Memory B cell (primary cell): ENCODE data around the gene SLC18A3.

ENCODE experiments used
- ATAC-seq: fragments of 150-1000 bp; cut with Tn5 transposase; 2 replicates; pipeline ENCODE4 v1.10.0; 2021; ENCODE audit warnings: low read depth, mild to moderate bottlenecking, moderate library complexity
- DNase-seq, 2 donors: peaks; one replicate each; pipeline ENCODE4 v3.0.0; 2022; ENCODE audit warnings: low spot score in 2 of 2
- H3K27ac Mint-ChIP-seq: one replicate; pipeline ENCODE4 v1.8.0; 2022; ENCODE audit warnings: mild to moderate bottlenecking, moderate library complexity, mixed read lengths
- H3K27me3 Mint-ChIP-seq: one replicate; pipeline ENCODE4 v1.8.0; 2022; ENCODE audit warnings: mixed read lengths
- H3K36me3 Mint-ChIP-seq: one replicate; pipeline ENCODE4 v1.8.0; 2022; ENCODE audit warnings: mild to moderate bottlenecking, mixed read lengths
- H3K4me1 Mint-ChIP-seq: one replicate; pipeline ENCODE4 v1.8.0; 2022; ENCODE audit warnings: mixed read lengths
- H3K4me3 Mint-ChIP-seq: one replicate; pipeline ENCODE4 v1.8.0; 2022; ENCODE audit warnings: mild to moderate bottlenecking, moderate library complexity, mixed read lengths
- H3K9me3 Mint-ChIP-seq: one replicate; pipeline ENCODE4 v1.8.0; 2022; ENCODE audit warnings: mixed read lengths

Gene SLC18A3

DNA sequence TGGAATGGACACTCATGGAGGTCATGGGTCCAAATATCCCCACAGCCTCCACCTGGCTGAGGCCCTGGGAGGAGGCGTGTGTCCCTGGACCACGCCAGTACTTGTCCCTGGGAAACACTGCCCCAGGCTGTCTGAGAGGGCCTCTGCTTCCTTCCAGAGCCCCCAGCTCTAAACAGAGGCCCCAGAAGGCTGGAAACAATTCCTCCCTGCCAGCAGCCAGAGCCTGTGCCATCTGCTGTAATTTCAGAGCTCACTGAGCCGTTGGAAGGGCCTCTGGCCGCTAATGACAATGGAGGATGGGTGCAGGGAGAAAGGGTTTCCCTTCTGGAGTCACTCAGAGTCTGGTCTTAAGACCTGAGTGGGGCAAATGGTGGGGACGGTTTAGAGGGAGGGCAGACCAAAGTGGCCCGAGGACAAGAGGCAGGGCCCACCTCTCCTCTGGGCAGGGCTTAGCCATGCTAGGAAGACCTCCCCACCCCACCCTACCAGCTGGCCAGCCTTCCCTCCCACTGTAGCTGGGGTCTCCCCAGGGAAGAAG lies 10.8 kb downstream of the SLC18A3 start:
- Mint-ChIP-seq H3K36me3 (no peaks in the 10 kb centered on the region), H3K27ac (no peak overlapping the region), H3K4me1 (no peaks in the 10 kb centered on the region), H3K9me3 (no peaks in the 10 kb centered on the region), H3K27me3 (peaks cover 36% of the 10 kb centered on the region), H3K4me3 (no peak overlapping the region)
- DNase-seq (no peak), ATAC-seq (no peak)

DNA sequence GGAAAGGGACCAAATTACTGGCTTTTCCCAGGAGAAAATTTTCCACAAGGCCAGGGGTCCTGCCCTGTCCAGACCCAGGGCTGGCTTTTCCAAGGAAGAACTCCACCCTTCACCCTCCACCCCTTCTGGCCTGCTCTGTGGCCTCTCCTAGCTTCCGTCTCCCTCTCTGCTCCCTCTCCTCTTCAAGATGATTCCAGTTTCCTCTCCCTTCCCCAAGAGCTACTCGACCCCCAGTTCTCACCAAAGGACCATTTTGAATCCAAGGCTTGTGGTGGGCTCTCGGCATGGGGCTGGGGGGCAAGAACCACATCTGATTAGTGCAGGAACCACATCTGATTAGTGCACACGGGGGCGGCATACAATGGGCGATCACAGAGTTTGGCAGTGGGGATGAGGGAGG lies 11.5 kb downstream of the SLC18A3 start:
- Mint-ChIP-seq H3K4me1 (no peaks in the 10 kb centered on the region), H3K4me3 (no peak overlapping the region), H3K27ac (no peak overlapping the region), H3K36me3 (no peaks in the 10 kb centered on the region), H3K9me3 (no peaks in the 10 kb centered on the region), H3K27me3 (peaks cover 36% of the 10 kb centered on the region)
- ATAC-seq = no peak
- DNase-seq = no peak

DNA sequence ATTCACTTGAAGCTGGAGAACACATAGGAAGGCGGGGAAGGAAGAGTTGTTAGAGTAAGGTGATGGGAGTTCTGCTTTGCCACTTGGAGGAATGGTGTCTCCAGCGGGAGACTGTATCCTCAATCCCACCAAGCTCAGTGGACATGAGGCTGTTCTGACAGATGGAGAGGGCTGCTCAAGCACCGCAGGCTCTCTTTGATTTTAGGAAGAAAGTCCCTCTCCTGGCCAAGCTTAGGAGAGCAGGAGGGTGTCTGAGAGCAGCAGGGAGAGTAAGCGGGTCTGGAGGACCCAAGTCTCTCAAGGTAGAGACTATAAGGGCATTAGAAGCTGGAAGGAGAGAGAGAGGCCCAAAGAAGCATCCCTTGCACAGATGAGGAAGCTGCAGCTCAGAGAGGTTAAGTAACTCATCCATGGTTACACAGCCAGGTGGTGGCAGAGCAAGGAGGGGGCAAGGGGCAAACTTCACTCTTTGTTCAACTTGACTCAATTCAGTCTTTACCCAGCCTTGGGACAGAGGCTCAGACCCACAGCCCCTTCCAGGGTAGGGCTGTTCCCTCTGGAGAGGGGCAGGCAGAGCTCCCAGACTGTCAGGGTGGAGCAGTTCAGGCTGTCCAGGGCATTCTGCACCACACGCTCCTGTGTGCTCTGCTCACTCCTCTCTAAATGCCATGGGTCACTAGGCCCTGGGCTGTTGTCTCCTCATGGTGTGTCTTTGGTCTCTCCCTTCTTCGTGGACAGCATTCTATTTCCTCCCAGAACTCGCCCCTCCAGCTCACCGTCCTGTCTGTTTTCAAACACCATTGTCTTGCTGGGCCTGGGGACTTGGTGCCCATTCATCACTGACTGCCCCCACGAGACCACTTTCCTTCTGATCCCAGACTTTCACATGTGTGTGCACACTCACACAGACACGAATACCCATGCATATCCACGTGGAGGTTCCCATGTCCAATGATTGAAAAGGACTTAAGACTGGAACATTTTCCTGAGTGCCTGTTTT lies 12.6 kb downstream of the SLC18A3 start:
- DNase-seq = no peak
- no peak for ATAC-seq
- Mint-ChIP-seq H3K4me3 (no peak overlapping the region), H3K9me3 (no peaks in the 10 kb centered on the region), H3K4me1 (no peaks in the 10 kb centered on the region), H3K27ac (no peak overlapping the region), H3K36me3 (no peaks in the 10 kb centered on the region), H3K27me3 (peaks cover 29% of the 10 kb centered on the region)

DNA sequence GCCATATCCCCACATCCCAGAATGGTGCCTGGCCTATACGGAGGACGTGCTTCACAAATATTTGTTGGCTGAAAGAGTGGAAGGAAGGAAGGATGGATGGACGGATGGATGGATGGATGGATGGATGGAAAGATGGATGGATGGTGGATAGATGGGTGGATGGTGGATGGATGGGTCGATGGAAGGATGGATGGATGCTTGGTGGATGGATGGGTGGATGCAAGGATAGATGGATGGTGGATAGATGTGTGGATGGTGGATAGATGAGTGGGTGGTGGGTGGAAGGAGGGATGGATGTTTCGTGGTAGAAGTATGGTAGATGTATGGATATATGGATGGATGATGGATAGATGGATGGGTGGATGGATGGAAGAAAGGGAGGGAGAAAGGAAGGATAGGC lies 14.5 kb downstream of the SLC18A3 start:
- ATAC-seq (no peak), DNase-seq (no peak)
- H3K36me3 Mint-ChIP-seq = no peaks in the 10 kb centered on the region
- no peak overlapping the region for H3K4me3 Mint-ChIP-seq
- H3K27me3 Mint-ChIP-seq = peaks cover 22% of the 10 kb centered on the region
- H3K27ac Mint-ChIP-seq = no peak overlapping the region
- H3K4me1 Mint-ChIP-seq = no peaks in the 10 kb centered on the region
- no peaks in the 10 kb centered on the region for H3K9me3 Mint-ChIP-seq

DNA sequence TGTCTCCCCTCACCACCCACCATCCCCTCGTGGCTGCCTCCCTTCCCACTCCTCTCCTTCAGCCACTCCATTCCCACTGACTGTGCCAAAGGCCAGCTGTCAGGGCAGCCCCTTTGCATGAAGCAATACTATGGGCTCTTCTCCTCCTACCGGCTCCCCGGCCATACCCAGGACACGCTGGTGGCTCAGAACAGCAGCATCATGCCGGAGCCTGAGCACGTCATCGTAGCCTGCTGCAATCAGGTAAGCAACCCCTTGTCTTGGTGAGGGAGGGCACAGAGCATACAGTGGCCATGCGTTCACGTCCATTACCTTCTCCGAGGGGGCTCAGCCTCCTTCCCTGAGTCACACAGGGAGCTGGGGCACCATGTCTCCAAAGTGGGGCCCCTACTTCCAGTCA lies 15.3 kb downstream of the SLC18A3 start:
- no peak for ATAC-seq
- H3K27ac Mint-ChIP-seq = no peak overlapping the region
- H3K9me3 Mint-ChIP-seq = no peaks in the 10 kb centered on the region
- DNase-seq = no peak
- no peaks in the 10 kb centered on the region for H3K4me1 Mint-ChIP-seq
- H3K36me3 Mint-ChIP-seq = no peaks in the 10 kb centered on the region
- peaks cover 16% of the 10 kb centered on the region for H3K27me3 Mint-ChIP-seq
- H3K4me3 Mint-ChIP-seq = no peak overlapping the region

DNA sequence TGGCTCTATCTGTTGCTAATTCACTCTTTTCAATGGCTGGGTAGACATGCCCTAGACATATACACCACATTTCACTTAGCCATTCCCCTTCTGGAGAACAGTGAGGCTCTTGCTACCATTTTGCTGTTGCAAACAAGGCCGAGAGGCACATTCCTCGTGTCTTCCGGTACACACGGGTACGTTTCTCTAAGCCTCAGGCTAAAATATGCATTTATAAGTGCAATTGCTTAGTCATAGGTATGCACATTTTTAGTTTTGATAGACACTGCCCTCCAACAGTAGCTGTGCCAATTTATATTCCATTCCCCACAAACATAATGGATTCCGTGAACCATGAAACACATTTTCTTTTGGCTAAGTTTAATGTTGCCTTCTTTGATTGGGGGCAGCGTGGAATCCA lies 16.9 kb downstream of the SLC18A3 start:
- no peak for ATAC-seq
- no peaks in the 10 kb centered on the region for H3K9me3 Mint-ChIP-seq
- no peak overlapping the region for H3K27ac Mint-ChIP-seq
- no peak overlapping the region for H3K4me3 Mint-ChIP-seq
- H3K27me3 Mint-ChIP-seq = peaks cover 14% of the 10 kb centered on the region
- H3K4me1 Mint-ChIP-seq = no peaks in the 10 kb centered on the region
- no peak for DNase-seq
- no peaks in the 10 kb centered on the region for H3K36me3 Mint-ChIP-seq

DNA sequence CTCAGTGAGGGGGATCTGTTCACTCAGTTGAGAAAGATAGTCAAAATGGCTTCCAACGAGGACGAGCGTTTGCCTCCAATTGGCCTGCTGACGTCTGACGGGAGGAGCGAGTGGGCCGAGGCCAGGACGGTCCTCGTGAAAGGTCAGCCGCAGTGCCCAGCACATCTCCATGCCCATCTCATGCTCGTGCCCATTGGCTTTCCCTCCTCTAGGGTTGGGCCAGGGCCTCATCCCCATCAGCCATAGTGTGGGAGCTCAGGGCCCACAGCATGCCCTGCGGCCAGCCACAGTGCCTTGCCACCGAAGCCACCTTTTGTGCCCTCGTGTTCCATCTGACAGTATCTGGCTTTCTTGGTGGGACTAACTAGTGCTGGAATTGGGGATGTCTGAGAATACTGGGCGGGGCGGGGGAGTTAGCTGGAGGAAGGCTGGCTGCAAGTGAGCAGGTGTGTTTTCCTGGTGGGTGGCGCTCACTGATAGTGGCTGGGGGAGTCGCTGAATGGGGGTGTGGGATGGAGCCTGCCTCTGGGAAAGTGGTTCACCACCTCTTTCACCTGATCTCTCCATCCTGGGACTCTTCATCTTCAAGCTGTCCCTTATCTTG lies 17.6 kb downstream of the SLC18A3 start:
- no peaks in the 10 kb centered on the region for H3K4me1 Mint-ChIP-seq
- H3K36me3 Mint-ChIP-seq = no peaks in the 10 kb centered on the region
- peaks cover 14% of the 10 kb centered on the region for H3K27me3 Mint-ChIP-seq
- ATAC-seq (no peak), DNase-seq (no peak)
- H3K27ac Mint-ChIP-seq = no peak overlapping the region
- H3K4me3 Mint-ChIP-seq = no peak overlapping the region
- H3K9me3 Mint-ChIP-seq = no peaks in the 10 kb centered on the region

DNA sequence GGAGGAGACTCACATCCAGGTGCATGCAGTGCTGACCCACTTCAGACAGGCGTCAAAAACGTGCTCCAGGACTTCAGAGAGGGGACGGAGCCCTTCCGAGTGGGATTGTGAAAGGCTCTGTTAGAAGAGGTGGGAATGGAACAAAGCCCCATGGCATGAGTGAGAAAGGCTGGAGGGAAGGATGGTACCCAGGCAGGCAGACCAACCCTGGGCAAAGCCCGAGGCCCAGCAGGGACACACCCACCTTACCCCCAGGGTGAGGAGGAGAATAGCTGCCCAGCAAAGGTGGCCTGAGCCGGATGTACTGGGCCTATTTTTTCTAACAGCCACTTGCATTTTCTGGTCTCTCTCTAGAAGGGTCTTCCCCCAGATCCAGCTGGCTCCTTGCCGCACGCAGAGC lies 18.5 kb downstream of the SLC18A3 start:
- H3K9me3 Mint-ChIP-seq = no peaks in the 10 kb centered on the region
- no peaks in the 10 kb centered on the region for H3K4me1 Mint-ChIP-seq
- H3K27me3 Mint-ChIP-seq = peaks cover 11% of the 10 kb centered on the region
- no peaks in the 10 kb centered on the region for H3K36me3 Mint-ChIP-seq
- H3K27ac Mint-ChIP-seq = no peak overlapping the region
- DNase-seq = no peak
- no peak overlapping the region for H3K4me3 Mint-ChIP-seq
- ATAC-seq = no peak

DNA sequence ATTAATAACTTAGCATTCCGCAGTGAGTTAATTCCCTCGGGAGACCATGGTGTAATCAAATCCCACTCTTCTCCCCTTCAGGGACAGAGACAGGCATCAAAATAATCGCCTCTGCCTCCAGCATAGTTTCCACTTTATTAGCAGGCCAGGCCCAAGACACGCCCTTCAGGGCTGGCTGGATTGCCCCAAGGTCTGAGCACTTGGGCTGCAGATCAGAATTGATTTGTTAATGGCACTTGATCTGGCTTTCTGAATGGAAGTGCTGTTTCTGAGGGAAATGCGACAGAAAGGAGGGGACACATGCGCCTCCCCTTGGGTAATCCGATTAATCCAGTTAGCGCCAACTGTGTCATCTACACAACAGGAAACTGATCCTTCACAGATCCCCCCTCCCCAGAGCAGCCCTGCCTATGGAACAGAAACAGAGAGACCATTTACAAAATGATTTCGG lies 19.3 kb downstream of the SLC18A3 start:
- Mint-ChIP-seq H3K4me3 (no peak overlapping the region), H3K27me3 (peaks cover 7% of the 10 kb centered on the region), H3K36me3 (no peaks in the 10 kb centered on the region), H3K27ac (no peak overlapping the region), H3K4me1 (no peaks in the 10 kb centered on the region), H3K9me3 (no peaks in the 10 kb centered on the region)
- no peak for DNase-seq
- no peak for ATAC-seq

DNA sequence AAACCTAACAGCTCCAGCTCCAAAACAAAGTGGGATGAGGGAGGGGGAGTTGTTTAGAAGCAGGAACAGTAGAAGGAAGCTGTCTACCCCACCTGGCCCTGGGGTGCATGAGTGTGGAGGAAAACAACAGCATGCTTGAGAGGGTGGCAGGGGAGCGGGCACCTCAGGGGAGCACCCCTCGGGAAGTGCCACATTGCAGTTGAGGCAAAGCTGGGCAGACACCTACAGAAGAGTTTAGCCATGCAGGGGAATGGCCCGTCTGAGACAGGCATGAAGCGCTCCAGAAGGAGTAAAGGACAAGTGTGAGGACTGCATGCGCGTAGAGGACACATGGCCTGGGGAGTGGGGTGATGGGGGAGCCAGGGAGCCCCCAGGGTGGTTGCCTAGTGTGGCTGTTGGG lies 21.9 kb downstream of the SLC18A3 start:
- Mint-ChIP-seq H3K27ac (no peak overlapping the region), H3K27me3 (no peaks in the 10 kb centered on the region), H3K4me1 (no peaks in the 10 kb centered on the region), H3K4me3 (no peak overlapping the region), H3K36me3 (no peaks in the 10 kb centered on the region), H3K9me3 (no peaks in the 10 kb centered on the region)
- DNase-seq = no peak
- ATAC-seq = no peak

DNA sequence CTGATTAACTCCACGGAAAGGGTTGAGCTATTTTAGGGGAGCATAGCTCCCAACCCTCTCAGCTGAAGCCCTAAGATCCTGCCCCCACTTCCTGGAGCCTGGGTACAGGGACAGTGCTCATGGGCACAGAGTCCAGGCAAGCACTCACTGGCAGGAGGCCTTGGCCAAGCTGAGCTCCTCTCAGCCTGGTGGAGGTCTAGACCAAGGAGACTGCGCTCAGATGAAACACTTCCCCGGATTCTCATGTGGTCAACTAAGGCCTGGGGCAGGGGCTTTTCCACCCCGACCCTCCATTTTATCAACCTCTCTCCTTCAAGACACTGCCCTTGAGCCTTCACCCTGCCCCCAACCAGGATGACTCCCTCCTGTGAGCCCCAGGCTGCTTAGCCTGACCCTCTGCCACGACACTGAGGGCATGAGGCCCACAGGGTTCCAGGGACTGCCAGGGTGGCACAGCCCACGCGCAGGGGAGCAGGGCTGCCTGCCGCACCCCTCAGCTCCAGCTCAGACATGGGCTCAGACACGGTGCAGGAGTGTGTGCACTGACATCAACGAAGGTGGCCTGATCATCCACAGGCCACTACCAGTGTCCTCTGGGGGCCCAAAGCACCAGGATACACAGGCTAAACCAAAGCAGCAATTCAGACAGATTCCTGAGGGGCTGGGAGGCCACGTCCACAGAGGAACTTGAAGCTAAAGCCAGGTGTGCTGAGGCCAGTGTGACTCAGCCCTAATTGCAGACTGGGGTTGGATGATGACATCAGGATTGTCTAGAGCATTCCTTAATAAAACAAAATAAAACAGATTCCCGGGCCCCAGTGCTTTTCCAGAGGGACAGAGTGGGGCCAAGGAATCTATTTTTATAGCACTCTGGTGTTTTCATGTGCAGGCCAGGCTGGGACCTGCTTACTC lies 22.6 kb downstream of the SLC18A3 start:
- no peak overlapping the region for H3K27ac Mint-ChIP-seq
- no peak for DNase-seq

DNA sequence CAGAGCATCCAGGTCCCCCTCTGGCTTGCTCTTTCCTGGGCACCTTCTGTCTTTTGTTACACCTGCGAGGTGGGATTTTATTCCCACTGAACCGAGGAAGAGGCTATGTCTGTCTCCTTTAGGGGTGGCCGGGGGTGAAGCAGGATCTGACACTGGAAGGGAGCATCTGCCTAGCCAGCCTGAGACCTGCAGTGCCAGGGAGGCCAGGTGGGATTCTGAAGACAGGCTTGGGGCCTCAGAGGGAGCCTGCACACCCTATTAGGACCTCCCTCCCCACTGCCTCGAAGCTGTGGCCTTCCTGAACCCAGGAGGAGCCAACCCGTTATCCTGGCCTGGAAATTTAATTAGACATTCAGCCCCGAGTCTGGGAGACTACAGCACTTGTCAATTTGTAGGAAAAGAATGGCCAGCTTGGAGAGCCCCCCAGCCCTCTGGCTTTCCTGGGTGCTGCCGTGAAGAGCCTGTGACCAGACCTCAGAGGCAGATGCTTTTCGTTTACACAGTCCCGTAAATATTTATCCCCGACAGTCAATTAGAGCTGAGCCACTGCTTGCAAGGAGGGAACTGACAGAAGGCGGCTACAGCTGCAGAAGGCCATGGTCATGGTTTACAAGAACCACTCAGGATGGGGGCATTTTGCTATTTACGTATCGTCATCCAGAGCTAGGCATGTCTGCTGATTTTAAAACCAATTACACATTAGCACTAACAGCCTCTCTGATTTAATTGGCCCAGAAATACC lies 23.4 kb downstream of the SLC18A3 start:
- H3K4me1 Mint-ChIP-seq = no peaks in the 10 kb centered on the region
- H3K9me3 Mint-ChIP-seq = no peaks in the 10 kb centered on the region
- no peaks in the 10 kb centered on the region for H3K27me3 Mint-ChIP-seq
- H3K36me3 Mint-ChIP-seq = no peaks in the 10 kb centered on the region
- no peak overlapping the region for H3K27ac Mint-ChIP-seq
- no peak overlapping the region for H3K4me3 Mint-ChIP-seq
- DNase-seq (no peak), ATAC-seq (no peak)

More for the DNA sequence above, 22.6 kb downstream of the SLC18A3 start:
- Mint-ChIP-seq H3K4me1 (no peaks in the 10 kb centered on the region), H3K36me3 (no peaks in the 10 kb centered on the region), H3K27me3 (no peaks in the 10 kb centered on the region), H3K4me3 (no peak overlapping the region), H3K9me3 (no peaks in the 10 kb centered on the region)
- ATAC-seq = no peak

DNA sequence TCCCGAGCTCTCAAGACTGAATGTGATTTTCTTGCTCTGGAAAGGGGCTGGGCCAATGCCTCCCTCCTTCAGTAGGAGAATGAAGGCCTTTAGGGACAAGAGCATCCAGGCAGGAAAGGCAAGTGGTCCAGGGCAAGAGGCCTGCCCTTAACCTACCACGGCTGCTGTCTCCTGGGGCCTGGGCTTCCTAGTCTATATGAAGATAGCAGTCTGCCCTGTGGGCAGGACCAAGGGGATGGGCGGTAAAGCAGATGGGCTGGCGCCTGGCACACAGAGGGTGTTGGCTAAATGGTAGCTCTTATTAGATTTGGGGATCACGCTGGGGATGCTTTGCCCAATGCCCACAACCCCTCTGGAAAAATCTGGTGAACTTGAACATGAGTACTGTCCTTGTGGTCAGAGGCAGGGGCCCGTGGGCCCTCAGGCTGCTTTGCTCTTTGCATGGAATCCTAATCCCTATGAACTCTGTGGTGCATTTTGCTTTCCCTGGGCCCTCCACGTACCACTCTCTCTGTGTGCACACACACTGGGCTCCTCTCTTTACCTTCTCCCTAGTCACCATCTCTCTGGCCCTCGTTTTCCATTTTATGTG lies 24.1 kb downstream of the SLC18A3 start:
- H3K36me3 Mint-ChIP-seq = no peaks in the 10 kb centered on the region
- no peaks in the 10 kb centered on the region for H3K4me1 Mint-ChIP-seq
- H3K4me3 Mint-ChIP-seq = no peak overlapping the region
- DNase-seq (no peak), ATAC-seq (no peak)
- no peaks in the 10 kb centered on the region for H3K9me3 Mint-ChIP-seq
- H3K27me3 Mint-ChIP-seq = no peaks in the 10 kb centered on the region
- no peak overlapping the region for H3K27ac Mint-ChIP-seq
